Spleen (tissue), 11 donors: ENCODE measurements around the gene ENOX1. TPM values are rescaled to one million over a fixed set of nuclear protein-coding genes. Genes with fewer than 3 reads are reported as not detected.

ENCODE experiments used
- DNase-seq: peaks from one replicate; pipeline ENCODE4 v3.0.0-alpha.2; 2020
- H3K27ac ChIP-seq, 8 donors: fragments of 200-600 bp; sonication (generic) in 7 of 8; 1 replicate in 4 of 8; 2 replicates in 4 of 8; pipeline versions ENCODE4 v1.5.0 to v1.8.0; 2016 to 2021; ENCODE audit warnings: inconsistent platforms in 4 of 8, mild to moderate bottlenecking in 4 of 8, moderate library complexity in 1 of 8
- H3K27me3 ChIP-seq, 7 donors: fragments of 200-600 bp; sonication (generic) in 6 of 7; replicated peaks in 1 of 7; 1 replicate in 4 of 7; 2 replicates in 3 of 7; pipeline versions ENCODE4 v1.5.0 to v1.8.0; 2016 to 2021; ENCODE audit warnings: inconsistent platforms in 3 of 7, mild to moderate bottlenecking in 1 of 7
- H3K36me3 ChIP-seq, 6 donors: fragments of 200-600 bp; sonication (generic) in 5 of 6; 1 replicate in 4 of 6; 2 replicates in 2 of 6; pipeline versions ENCODE4 v1.5.0 to v1.8.0; 2016 to 2021; ENCODE audit warnings: inconsistent platforms in 2 of 6
- H3K4me1 ChIP-seq, 6 donors: fragments of 200-600 bp; sonication (generic) in 5 of 6; 1 replicate in 3 of 6; 2 replicates in 3 of 6; pipeline versions ENCODE4 v1.5.0 to v1.8.0; 2016 to 2021; ENCODE audit warnings: inconsistent platforms in 3 of 6
- H3K4me3 ChIP-seq, 8 donors: fragments of 200-600 bp; sonication (generic) in 7 of 8; 1 replicate in 4 of 8; 2 replicates in 4 of 8; pipeline versions ENCODE4 v1.5.0 to v1.8.0; 2016 to 2021; ENCODE audit warnings: inconsistent platforms in 4 of 8, mild to moderate bottlenecking in 4 of 8, moderate library complexity in 2 of 8
- H3K9me3 ChIP-seq, 8 donors: fragments of 200-600 bp; sonication (generic) in 7 of 8; 1 replicate in 4 of 8; 2 replicates in 4 of 8; pipeline versions ENCODE4 v1.5.0 to v1.8.0; 2016 to 2021; ENCODE audit warnings: inconsistent platforms in 4 of 8
- CTCF ChIP-seq, 11 experiments: fragments of 200-600 bp in 7 of 11; fragments of 450-650 bp in 4 of 11; sonication (generic) in 4 of 11; IDR thresholded peaks in 8 of 11; conservative IDR thresholded peaks in 3 of 11; 1 replicate in 7 of 11; 2 replicates in 4 of 11; pipeline versions ENCODE4 v1.4.0 to v1.8.0; 2016 to 2021; ENCODE audit warnings: antibody characterized with exemption in 11 of 11, inconsistent platforms in 4 of 11, mild to moderate bottlenecking in 1 of 11
- POLR2A ChIP-seq, 3 donors: fragments of 450-650 bp; IDR thresholded peaks; one replicate each; pipeline ENCODE4 v1.5.1; 2017; ENCODE audit warnings: antibody characterized with exemption in 3 of 3, mild to moderate bottlenecking in 1 of 3
- POLR2AphosphoS5 ChIP-seq, 3 donors: sonication (generic); formaldehyde crosslinking; IDR thresholded peaks; one replicate each; pipeline ENCODE4 v1.5.1; 2017; ENCODE audit warnings: antibody characterized with exemption in 3 of 3
- WGBS, 5 donors: extraction: QIAGEN DNeasy Blood & Tissue Kit in 3 of 5; methylation state at CpG; one replicate each; pipeline versions ENCODE4 v1.1.5 to v1.1.7; 2013 to 2018; 5-methylcytosine and 5-hydroxymethylcytosine counted together
- intact Hi-C: fragments of 100-400 bp; cut with DNase I; formaldehyde crosslinking; loops from one replicate; pipeline ENCODE4 v1.15.0; 2023; ENCODE audit warnings: low total_unique reads
- polyA plus RNA-seq, 3 donors: library from polyadenylated mRNA; stranded (reverse); fragments of 200-250 nt; gene quantifications; one replicate each; pipeline ENCODE4 v1.2.1, GENCODE V29; 2013
- total RNA-seq, 7 donors: library from RNA; depleted of rRNA in 3 of 7; stranded (reverse); fragments of >200 nt in 3 of 7; fragmentation: NEBNext Ultra II Directional in 4 of 7; extraction: Animal tissue kit (Norgen Biotek cat#: 25700) in 4 of 7; gene quantifications; one replicate each; pipeline versions ENCODE4 v1.1.0 to v1.2.1, GENCODE V29; 2016 to 2021
- donor health status: healthy with polysubstance abuse.
- donor health status: DM: no; HTN: no; CAD: no; lungs with moderate emphysema.
- donor health status: DM: no; HTN: no; CAD: no.
- donor health status: Bipolar disorder and iron deficiency.
- donor health status: healthy.
- donor health status: DM: no; HTN: no; CAD: no.
- donor health status: DM: yes; HTN: yes; CAD: no.

The ENOX1 gene
- total and polyA plus RNA-seq, 10 donors: 0.42 to 1.3 (median 0.54) TPM; not detected in 1

- Histone ChIP-seq H3K36me3 (no peaks in the 10 kb centered on the region), H3K4me1 (no peaks in the 10 kb centered on the region), H3K4me3 (no peak overlapping the region), H3K9me3 (no peaks in the 10 kb centered on the region), H3K27me3 (no peaks in the 10 kb centered on the region), H3K27ac (no peak overlapping the region)
- 58 to 83% (median 74%) methylated on average over 1 of the region's 1 CpG for WGBS, 5 donors
- intact Hi-C loops: no loop called here
- DNase-seq: no peak
- no peak for TF ChIP-seq CTCF (IDR thresholded peaks at IDR 0.05 in 8 of 11, conservative IDR thresholded peaks at IDR 0.05 in 3 of 11)
- TF ChIP-seq POLR2AphosphoS5 (IDR thresholded peaks at IDR 0.05): no peak
- no peak for TF ChIP-seq POLR2A (IDR thresholded peaks at IDR 0.05)
Measured at GRCh38 chr13:43755844-43756243, 30.9 kb downstream of the ENOX1 start.

- no peak overlapping the region for H3K4me3 ChIP-seq
- no peaks in the 10 kb centered on the region for H3K36me3 ChIP-seq
- no peak overlapping the region for H3K27ac ChIP-seq
- 72 to 85% (median 79%) methylated on average over 3 of the region's 3 CpGs for WGBS, 5 donors
- DNase-seq: no peak
- H3K27me3 ChIP-seq: no peaks in the 10 kb centered on the region
- intact Hi-C loops: no loop called here
- TF ChIP-seq CTCF (IDR thresholded peaks at IDR 0.05 in 8 of 11, conservative IDR thresholded peaks at IDR 0.05 in 3 of 11): no peak
- no peak for TF ChIP-seq POLR2A (IDR thresholded peaks at IDR 0.05)
- TF ChIP-seq POLR2AphosphoS5 (IDR thresholded peaks at IDR 0.05): no peak
- H3K9me3 ChIP-seq: no peaks in the 10 kb centered on the region
- no peaks in the 10 kb centered on the region for H3K4me1 ChIP-seq
Measured at GRCh38 chr13:43751624-43752023, 35.1 kb downstream of the ENOX1 start.

- H3K36me3 ChIP-seq: no peaks in the 10 kb centered on the region
- no peak overlapping the region for H3K4me3 ChIP-seq
- DNase-seq: no peak
- no peak for TF ChIP-seq CTCF (IDR thresholded peaks at IDR 0.05 in 8 of 11, conservative IDR thresholded peaks at IDR 0.05 in 3 of 11)
- TF ChIP-seq POLR2A (IDR thresholded peaks at IDR 0.05): no peak
- no peak for TF ChIP-seq POLR2AphosphoS5 (IDR thresholded peaks at IDR 0.05)
- H3K4me1 ChIP-seq: no peaks in the 10 kb centered on the region
- H3K9me3 ChIP-seq: no peaks in the 10 kb centered on the region
- 59 to 76% (median 69%) methylated on average over 1 of the region's 1 CpG for WGBS, 5 donors
- intact Hi-C loops: no loop called here
- no peak overlapping the region for H3K27ac ChIP-seq
- H3K27me3 ChIP-seq: no peaks in the 10 kb centered on the region
Measured at GRCh38 chr13:43749503-43749902, 37.3 kb downstream of the ENOX1 start.

GRCh38 chr13:43744261-43745031, 42.3 kb downstream of the ENOX1 start:
- no peaks in the 10 kb centered on the region for H3K4me1 ChIP-seq
- no peaks in the 10 kb centered on the region for H3K36me3 ChIP-seq
- TF ChIP-seq POLR2AphosphoS5 (IDR thresholded peaks at IDR 0.05) (no peak), CTCF (IDR thresholded peaks at IDR 0.05 in 8 of 11, conservative IDR thresholded peaks at IDR 0.05 in 3 of 11) (no peak), POLR2A (IDR thresholded peaks at IDR 0.05) (no peak)
- no peaks in the 10 kb centered on the region for H3K27me3 ChIP-seq
- H3K9me3 ChIP-seq: no peaks in the 10 kb centered on the region
- intact Hi-C loops: no loop called here
- no peak overlapping the region for H3K27ac ChIP-seq
- 76 to 87% (median 84%) methylated on average over 5 of the region's 5 CpGs for WGBS, 5 donors
- no peak overlapping the region for H3K4me3 ChIP-seq
- DNase-seq: no peak
